B cell (primary cell): ENCODE results near the gene ATG4B.

Source experiments
- EZH2 ChIP-seq: IDR thresholded peaks from 2 replicates; pipeline ENCODE4 v1.6.1; 2012; ENCODE audit warnings: borderline replicate concordance, low read depth, mild to moderate bottlenecking, moderate library complexity, low read length; ENCODE audit not compliant: insufficient read depth, poor library complexity, severe bottlenecking
- TF ChIP-seq, protein P1 (sequence below): fragments of 200-600 bp; IDR thresholded peaks from one replicate; pipeline ENCODE4 v1.8.0; 2022; ENCODE audit warnings: antibody characterized with exemption, mild to moderate bottlenecking

DNA sequence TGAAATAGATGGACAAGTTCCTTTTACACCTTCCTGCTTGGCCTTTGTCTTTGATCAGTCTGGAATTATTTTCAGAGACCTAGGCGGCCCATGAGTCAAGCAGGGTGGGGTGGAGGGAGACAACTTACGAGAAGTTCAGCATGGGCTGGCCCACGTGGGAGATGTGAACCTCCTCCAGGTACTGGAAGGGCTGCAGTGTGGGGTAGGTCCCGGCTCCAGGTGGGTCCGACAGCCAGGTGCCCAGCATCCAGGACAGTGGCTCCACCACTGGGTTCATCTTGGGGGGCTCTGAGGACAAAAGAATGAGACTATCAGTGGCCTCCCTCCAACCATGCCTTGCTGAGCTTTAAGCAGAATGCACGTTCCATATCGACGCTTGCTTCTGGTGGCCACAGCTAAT lies 31.3 kb upstream of the ATG4B start:
- TF ChIP-seq, protein P1, sequence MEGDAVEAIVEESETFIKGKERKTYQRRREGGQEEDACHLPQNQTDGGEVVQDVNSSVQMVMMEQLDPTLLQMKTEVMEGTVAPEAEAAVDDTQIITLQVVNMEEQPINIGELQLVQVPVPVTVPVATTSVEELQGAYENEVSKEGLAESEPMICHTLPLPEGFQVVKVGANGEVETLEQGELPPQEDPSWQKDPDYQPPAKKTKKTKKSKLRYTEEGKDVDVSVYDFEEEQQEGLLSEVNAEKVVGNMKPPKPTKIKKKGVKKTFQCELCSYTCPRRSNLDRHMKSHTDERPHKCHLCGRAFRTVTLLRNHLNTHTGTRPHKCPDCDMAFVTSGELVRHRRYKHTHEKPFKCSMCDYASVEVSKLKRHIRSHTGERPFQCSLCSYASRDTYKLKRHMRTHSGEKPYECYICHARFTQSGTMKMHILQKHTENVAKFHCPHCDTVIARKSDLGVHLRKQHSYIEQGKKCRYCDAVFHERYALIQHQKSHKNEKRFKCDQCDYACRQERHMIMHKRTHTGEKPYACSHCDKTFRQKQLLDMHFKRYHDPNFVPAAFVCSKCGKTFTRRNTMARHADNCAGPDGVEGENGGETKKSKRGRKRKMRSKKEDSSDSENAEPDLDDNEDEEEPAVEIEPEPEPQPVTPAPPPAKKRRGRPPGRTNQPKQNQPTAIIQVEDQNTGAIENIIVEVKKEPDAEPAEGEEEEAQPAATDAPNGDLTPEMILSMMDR = no peak
- TF ChIP-seq EZH2 = no peak
